Measurements from ENCODE around the gene OSBP. TPM values are rescaled to one million over a fixed set of nuclear protein-coding genes. Genes with fewer than 3 reads are reported as not detected.
"Not testable (repeated sequence)": the region's sequence is repeated elsewhere in the genome, so short reads cannot be mapped to it uniquely, and the experiment has no call there.

The OSBP gene, protein sequence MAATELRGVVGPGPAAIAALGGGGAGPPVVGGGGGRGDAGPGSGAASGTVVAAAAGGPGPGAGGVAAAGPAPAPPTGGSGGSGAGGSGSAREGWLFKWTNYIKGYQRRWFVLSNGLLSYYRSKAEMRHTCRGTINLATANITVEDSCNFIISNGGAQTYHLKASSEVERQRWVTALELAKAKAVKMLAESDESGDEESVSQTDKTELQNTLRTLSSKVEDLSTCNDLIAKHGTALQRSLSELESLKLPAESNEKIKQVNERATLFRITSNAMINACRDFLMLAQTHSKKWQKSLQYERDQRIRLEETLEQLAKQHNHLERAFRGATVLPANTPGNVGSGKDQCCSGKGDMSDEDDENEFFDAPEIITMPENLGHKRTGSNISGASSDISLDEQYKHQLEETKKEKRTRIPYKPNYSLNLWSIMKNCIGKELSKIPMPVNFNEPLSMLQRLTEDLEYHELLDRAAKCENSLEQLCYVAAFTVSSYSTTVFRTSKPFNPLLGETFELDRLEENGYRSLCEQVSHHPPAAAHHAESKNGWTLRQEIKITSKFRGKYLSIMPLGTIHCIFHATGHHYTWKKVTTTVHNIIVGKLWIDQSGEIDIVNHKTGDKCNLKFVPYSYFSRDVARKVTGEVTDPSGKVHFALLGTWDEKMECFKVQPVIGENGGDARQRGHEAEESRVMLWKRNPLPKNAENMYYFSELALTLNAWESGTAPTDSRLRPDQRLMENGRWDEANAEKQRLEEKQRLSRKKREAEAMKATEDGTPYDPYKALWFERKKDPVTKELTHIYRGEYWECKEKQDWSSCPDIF
- polyA plus RNA-seq = 10 to 100 TPM; 14.7 to 22.2 (median 19.0) TPM

DNA sequence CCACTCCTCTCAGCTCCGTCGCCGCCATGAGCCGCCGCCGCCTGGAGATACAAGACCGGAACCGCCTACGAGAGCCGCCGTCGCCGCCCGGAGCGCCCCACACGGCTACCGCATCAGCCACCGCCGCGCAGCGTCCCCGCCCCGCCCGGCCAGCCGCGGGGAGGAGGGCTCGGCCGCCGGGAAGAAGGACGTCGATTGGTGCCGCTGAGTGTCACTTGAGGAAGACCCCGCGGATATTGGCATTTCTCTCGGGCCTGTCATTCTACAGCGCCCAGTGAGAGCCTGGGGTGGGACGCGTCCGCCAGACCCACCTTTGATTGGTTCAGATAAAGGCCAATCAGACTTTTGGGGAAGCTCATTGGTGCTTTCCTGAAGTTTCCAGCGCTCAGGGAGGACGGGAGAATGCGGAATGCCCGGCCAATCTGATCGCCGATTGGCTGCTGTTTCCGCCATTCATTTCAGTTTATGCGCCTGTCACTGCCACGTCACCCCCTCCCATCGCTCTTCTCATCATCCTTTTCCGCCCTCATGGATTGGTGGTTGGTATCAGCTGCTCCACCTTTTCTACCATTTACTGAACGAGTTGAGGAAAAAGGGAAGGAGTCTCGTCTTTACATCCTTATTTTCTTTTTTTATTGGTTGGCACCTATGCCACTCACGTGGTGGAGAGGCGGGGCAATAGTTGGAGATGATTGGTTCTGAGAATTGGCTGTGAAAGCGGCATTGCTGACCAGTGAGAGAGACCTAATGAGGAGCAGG is at the start of gene OSBP:
TSS of gene OSBP (minus strand) at position 138 of the 759 bp plus-strand sequence. CDS start at position 28, 110 bp downstream.
- Mint-ChIP-seq H3K27me3 (ENCODE audit: low read depth in 3 of 3) (peaks cover 6 to 15% (median 12%) of the 10 kb centered on the region in 3 donors), H3K4me1 (peaks cover 45 to 50% of the 10 kb centered on the region in 2 donors), H3K27ac (peak within 1 kb of the TSS; percentile 86 to 98 (median 96)), H3K4me3 (peak within 1 kb of the TSS; percentile 91 to 99 (median 96)), H3K9me3 (no peaks in the 10 kb centered on the region), H3K36me3 (no peaks in the 10 kb centered on the region)
- peak; percentile 99 to 100 (median 99) for DNase-seq

GRCh38 chr11:59660621-59661020 is 45.0 kb upstream of the OSBP start:
- H3K4me3 Mint-ChIP-seq = no peak overlapping the region
- peaks cover 12 to 36% (median 25%) of the 10 kb centered on the region in 3 donors for H3K36me3 Mint-ChIP-seq
- peaks cover 0 to 2% (median 1%) of the 10 kb centered on the region in 3 donors for H3K27me3 Mint-ChIP-seq (ENCODE audit: low read depth in 3 of 3)
- H3K27ac Mint-ChIP-seq = peak overlapping the region in 4 of 6 donors; percentile 6 to 62 (median 26)
- no peaks in the 10 kb centered on the region for H3K9me3 Mint-ChIP-seq
- DNase-seq = no peak
- H3K4me1 Mint-ChIP-seq = peaks cover 15 to 48% of the 10 kb centered on the region in 2 donors

- H3K27ac Mint-ChIP-seq = peak overlapping the region in 3 of 6 donors; percentile 6 to 26 (median 20)
- H3K4me1 Mint-ChIP-seq = peaks cover 15 to 43% of the 10 kb centered on the region in 2 donors
- H3K27me3 Mint-ChIP-seq (ENCODE audit: low read depth in 3 of 3) = peaks cover 0 to 2% (median 1%) of the 10 kb centered on the region in 3 donors
- peaks cover 19 to 38% (median 27%) of the 10 kb centered on the region in 3 donors for H3K36me3 Mint-ChIP-seq
- H3K9me3 Mint-ChIP-seq = no peaks in the 10 kb centered on the region
- DNase-seq = no peak
- H3K4me3 Mint-ChIP-seq = no peak overlapping the region
Observed at GRCh38 chr11:59659981-59660380, 44.4 kb upstream of the OSBP start.

DNA sequence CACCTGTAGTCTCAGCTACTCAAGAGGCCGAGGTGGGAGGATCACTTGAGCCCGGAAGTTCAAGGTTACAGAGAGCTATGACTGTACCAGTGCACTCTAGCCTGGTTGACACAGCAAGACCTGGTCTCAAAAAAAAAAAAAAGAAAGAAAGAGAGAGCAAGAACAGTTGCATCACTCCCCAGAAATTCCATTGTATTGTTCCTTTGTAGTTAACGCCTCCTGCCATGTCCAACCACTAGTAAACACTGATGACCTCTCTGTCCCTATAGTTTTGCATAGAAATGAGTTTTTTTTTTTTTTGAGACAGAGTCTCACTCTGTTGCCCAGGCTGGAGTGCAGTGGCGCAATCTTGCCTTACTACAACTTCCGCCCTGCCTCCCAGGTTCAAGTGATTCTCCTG is 42.5 kb upstream of the OSBP start:
- Mint-ChIP-seq H3K4me1 (peaks cover 8 to 25% of the 10 kb centered on the region in 2 donors), H3K36me3 (peaks cover 27 to 44% (median 34%) of the 10 kb centered on the region in 3 donors), H3K4me3 (no peak overlapping the region), H3K27me3 (ENCODE audit: low read depth in 3 of 3) (peaks cover 0 to 2% (median 1%) of the 10 kb centered on the region in 3 donors), H3K9me3 (no peaks in the 10 kb centered on the region), H3K27ac (no peak overlapping the region)
- DNase-seq = no peak

- H3K4me3 Mint-ChIP-seq = no peak overlapping the region
- H3K27ac Mint-ChIP-seq = no peak overlapping the region
- H3K4me1 Mint-ChIP-seq = peaks cover 0 to under 1% of the 10 kb centered on the region in 2 donors
- H3K9me3 Mint-ChIP-seq = no peaks in the 10 kb centered on the region
- H3K27me3 Mint-ChIP-seq (ENCODE audit: low read depth in 3 of 3) = peaks cover 0 to 4% (median 3%) of the 10 kb centered on the region in 3 donors
- H3K36me3 Mint-ChIP-seq = peaks cover 44 to 73% (median 53%) of the 10 kb centered on the region in 3 donors
- no peak for DNase-seq
Observed at GRCh38 chr11:59654893-59655292, 39.3 kb upstream of the OSBP start.

DNA sequence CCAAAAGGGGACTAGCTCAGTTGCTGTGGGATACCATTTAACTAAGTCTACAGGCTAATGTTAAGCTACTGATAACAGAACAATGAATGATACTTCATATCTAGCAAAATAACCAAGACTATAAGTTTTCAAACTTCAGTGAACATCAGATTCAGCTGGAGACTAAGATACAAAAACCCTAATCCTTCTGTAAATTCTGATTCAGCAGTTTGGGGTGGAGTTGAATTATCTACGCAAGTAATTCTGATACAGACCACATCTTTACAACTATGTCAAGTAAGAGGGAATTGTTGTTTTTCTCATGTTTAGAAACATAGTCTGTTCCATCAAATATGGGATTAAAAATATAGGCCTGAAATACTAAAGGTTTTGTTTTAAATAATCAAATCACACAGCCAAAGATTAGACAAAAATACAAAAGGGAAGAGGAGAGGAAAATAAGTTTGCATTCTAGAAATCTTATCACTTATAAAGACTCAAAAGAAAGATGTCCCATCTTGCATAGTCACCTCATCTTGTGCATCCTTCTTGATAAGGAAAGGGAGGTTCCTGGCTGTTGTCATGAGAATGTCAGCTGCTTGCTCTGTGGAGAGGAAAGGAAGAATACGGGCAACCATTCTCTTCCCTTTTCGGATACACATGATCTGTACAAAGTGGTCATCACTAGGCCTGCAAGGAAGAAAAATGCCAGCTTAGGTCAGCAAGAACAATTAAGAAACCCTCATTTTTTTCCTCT is 31.8 kb upstream of the OSBP start:
- Mint-ChIP-seq H3K4me1 (peaks cover 0 to 7% of the 10 kb centered on the region in 2 donors), H3K27me3 (ENCODE audit: low read depth in 3 of 3) (peaks cover 0 to 9% (median 2%) of the 10 kb centered on the region in 3 donors), H3K36me3 (peaks cover 39 to 72% (median 50%) of the 10 kb centered on the region in 3 donors), H3K27ac (no peak overlapping the region), H3K9me3 (no peaks in the 10 kb centered on the region), H3K4me3 (no peak overlapping the region)
- DNase-seq = no peak

- Mint-ChIP-seq H3K4me1 (peaks cover 0 to 7% of the 10 kb centered on the region in 2 donors), H3K4me3 (no peak overlapping the region), H3K36me3 (peaks cover 30 to 68% (median 38%) of the 10 kb centered on the region in 3 donors), H3K9me3 (no peaks in the 10 kb centered on the region), H3K27ac (peak overlapping the region in 4 of 6 donors; percentile 4 to 65 (median 27)), H3K27me3 (ENCODE audit: low read depth in 3 of 3) (peaks cover 0 to 7% (median 0%) of the 10 kb centered on the region in 3 donors)
- DNase-seq = no peak
Observed at GRCh38 chr11:59644528-59644927, 29.0 kb upstream of the OSBP start.

DNA sequence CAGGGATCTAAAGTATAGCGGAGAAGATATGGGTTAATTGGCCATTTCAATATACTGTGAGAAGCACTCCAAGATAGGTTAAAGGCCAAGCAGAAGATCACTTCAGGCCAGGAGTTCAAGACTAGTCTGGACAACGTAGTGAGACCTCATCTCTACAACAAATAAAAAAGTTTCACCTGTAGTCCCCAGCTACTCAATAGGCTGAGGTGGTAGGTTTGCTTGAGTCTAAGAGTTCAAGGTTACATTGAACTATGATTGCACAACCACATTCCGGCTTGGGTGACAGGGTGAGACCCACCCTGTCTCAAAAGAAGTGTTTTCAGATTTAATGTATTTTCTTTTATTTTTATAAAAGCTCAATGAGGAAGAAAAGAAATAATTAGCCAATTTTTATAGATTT is 27.8 kb upstream of the OSBP start:
- H3K9me3 Mint-ChIP-seq = no peaks in the 10 kb centered on the region
- peaks cover 26 to 67% (median 32%) of the 10 kb centered on the region in 3 donors for H3K36me3 Mint-ChIP-seq
- H3K4me3 Mint-ChIP-seq = no peak overlapping the region
- H3K27ac Mint-ChIP-seq = peak overlapping the region in 2 of 6 donors; percentile 7 to 33
- DNase-seq = no peak
- H3K4me1 Mint-ChIP-seq = peaks cover 0 to 7% of the 10 kb centered on the region in 2 donors
- H3K27me3 Mint-ChIP-seq (ENCODE audit: low read depth in 3 of 3) = peaks cover 0 to 7% (median 0%) of the 10 kb centered on the region in 3 donors

DNA sequence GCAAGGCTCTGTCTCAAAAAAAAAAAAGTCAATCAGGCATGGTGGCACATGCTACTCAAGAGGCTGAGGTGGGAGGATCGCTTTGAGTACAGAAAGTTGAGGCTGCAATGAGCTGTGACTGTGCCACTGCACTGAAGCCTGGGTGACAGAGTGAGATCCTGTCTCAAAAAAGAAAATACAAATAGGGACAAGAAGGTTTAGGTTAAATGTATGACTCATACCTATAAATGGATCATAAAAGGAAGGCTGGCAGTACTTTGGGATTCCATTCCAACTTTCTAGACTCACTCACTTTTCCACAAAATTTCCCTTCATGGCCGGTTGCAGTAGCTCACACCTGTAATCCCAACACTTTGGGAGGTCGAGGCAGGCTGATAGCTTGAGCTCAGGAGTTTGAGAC is 25.6 kb upstream of the OSBP start:
- peaks cover 0 to 7% (median 0%) of the 10 kb centered on the region in 3 donors for H3K27me3 Mint-ChIP-seq (ENCODE audit: low read depth in 3 of 3)
- no peak overlapping the region for H3K4me3 Mint-ChIP-seq
- no peak for DNase-seq
- no peak overlapping the region for H3K27ac Mint-ChIP-seq
- H3K36me3 Mint-ChIP-seq = peaks cover 33 to 70% (median 41%) of the 10 kb centered on the region in 3 donors
- H3K9me3 Mint-ChIP-seq = no peaks in the 10 kb centered on the region
- H3K4me1 Mint-ChIP-seq = peaks cover 0 to 7% of the 10 kb centered on the region in 2 donors

DNA sequence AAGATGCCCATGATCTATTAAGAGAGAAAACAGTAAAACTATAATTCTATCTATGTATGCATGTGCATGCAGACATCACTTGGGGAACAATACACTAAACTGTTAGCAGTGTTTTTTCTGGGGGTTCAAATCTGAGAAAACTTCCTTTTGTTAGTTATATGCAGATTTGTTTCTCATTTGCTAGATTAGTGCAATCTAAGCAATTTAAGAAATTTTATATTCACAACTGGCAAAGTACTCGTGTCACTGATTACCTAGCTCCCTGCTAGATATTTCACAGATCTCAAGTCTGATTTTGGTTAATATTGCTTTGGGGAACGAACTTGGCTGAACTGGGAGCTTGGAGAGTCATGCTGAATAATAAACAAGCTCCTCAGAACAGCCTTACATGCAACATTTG is 14.9 kb upstream of the OSBP start:
- peaks cover 0 to 10% (median 8%) of the 10 kb centered on the region in 3 donors for H3K36me3 Mint-ChIP-seq
- no peaks in the 10 kb centered on the region for H3K27me3 Mint-ChIP-seq (ENCODE audit: low read depth in 3 of 3)
- DNase-seq = no peak
- H3K4me1 Mint-ChIP-seq = no peaks in the 10 kb centered on the region
- no peak overlapping the region for H3K4me3 Mint-ChIP-seq
- no peak overlapping the region for H3K27ac Mint-ChIP-seq
- H3K9me3 Mint-ChIP-seq = no peaks in the 10 kb centered on the region

DNA sequence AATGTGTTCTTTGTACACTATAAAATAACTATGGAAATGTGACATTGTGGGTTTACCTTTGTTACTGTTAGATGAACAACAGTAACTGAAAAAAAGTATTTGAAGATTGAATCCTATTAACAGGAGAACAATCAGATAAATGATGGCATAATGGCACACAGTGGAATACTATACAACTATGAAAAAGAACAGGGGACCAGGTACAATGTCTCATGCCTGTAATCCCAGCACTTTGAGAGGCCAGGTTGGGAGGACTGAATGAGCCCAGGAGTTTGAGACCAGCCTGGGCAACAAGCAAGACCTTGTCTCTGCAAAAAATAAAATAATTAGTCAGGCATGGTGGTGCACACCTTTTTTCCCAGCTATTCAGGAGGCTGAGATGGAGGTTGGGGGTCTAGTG is 14.4 kb upstream of the OSBP start:
- H3K36me3 Mint-ChIP-seq = peaks cover 0 to 10% (median 8%) of the 10 kb centered on the region in 3 donors
- no peaks in the 10 kb centered on the region for H3K4me1 Mint-ChIP-seq
- H3K27me3 Mint-ChIP-seq (ENCODE audit: low read depth in 3 of 3) = no peaks in the 10 kb centered on the region
- no peak overlapping the region for H3K27ac Mint-ChIP-seq
- DNase-seq = no peak
- H3K4me3 Mint-ChIP-seq = no peak overlapping the region
- no peaks in the 10 kb centered on the region for H3K9me3 Mint-ChIP-seq

- H3K36me3 Mint-ChIP-seq = peaks cover 0 to 10% (median 6%) of the 10 kb centered on the region in 3 donors
- H3K4me1 Mint-ChIP-seq; H3K9me3 Mint-ChIP-seq; DNase-seq; H3K27me3 Mint-ChIP-seq (ENCODE audit: low read depth in 3 of 3); H3K27ac Mint-ChIP-seq; H3K4me3 Mint-ChIP-seq: not testable (repeated sequence)
Observed at GRCh38 chr11:59626969-59627368, 11.4 kb upstream of the OSBP start.

DNA sequence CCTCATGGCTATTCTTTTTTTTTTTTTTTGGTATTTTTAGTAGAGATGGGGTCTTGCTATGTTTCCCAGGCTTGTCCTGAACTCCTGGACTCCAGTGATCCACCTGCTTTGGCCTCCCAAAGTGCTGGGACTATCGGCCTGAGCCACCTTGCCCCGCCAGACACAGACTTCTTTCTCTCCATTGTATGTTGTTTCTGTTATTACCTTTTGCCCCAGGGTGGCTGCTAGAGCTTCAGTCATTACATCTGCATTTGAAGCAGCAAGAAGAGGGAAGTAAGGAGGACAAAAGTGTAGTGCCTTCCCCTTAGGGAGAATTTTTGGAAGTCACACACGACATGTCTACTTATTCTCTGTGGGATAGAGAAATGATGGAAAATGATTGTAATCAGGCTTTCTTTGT is 10.1 kb upstream of the OSBP start:
- peaks cover 0 to 1% (median 0%) of the 10 kb centered on the region in 3 donors for H3K27me3 Mint-ChIP-seq (ENCODE audit: low read depth in 3 of 3)
- peaks cover 0 to 10% (median 8%) of the 10 kb centered on the region in 3 donors for H3K36me3 Mint-ChIP-seq
- no peak overlapping the region for H3K27ac Mint-ChIP-seq
- H3K4me3 Mint-ChIP-seq = no peak overlapping the region
- H3K9me3 Mint-ChIP-seq = no peaks in the 10 kb centered on the region
- DNase-seq = no peak
- H3K4me1 Mint-ChIP-seq = no peaks in the 10 kb centered on the region
